ENCODE data around the gene UIMC1.

GRCh38 chr5:177035976-177036375, 29.4 kb upstream of the UIMC1 start:
- no peak for TF ChIP-seq EZH2 (IDR thresholded peaks at IDR 0.05; ENCODE audit: insufficient read depth, low read length)
- TF ChIP-seq CTCF (IDR thresholded peaks at IDR 0.05; ENCODE audit: insufficient read depth, low read depth, low read length), result no peak
